GM12878 (cell line): Measurements from ENCODE around the gene ESPL1. TPM values are rescaled to one million over a fixed set of nuclear protein-coding genes. Genes with fewer than 3 reads are reported as not detected.
A peak's percentile ranks its signal among the peaks of the same experiment; 100 is the strongest.

ENCODE experiments used
- ATF7 ChIP-seq: fragments of 450-650 bp; IDR thresholded peaks from 2 replicates; pipeline ENCODE4 v1.6.1; 2016; ENCODE audit warnings: low read depth, mild to moderate bottlenecking
- CHD1 ChIP-seq: IDR thresholded peaks from 2 replicates; pipeline ENCODE4 v1.6.1; 2012; ENCODE audit warnings: low read depth, low read length, improper control_type of control experiment
- E2F4 ChIP-seq: IDR thresholded peaks from 2 replicates; pipeline ENCODE4 v1.6.1; 2012; ENCODE audit warnings: low read depth, low read length, improper control_type of control experiment
- ETV6 ChIP-seq, 2 experiments: fragments of 450-650 bp in 1 of 2; IDR thresholded peaks in 1 of 2; conservative IDR thresholded peaks in 1 of 2; 2 replicates each; pipeline ENCODE4 v1.6.1; 2014; ENCODE audit warnings: antibody characterized with exemption in 1 of 2, borderline replicate concordance in 1 of 2, low read depth in 1 of 2, mild to moderate bottlenecking in 1 of 2, moderate library complexity in 1 of 2
- FOXM1 ChIP-seq: IDR thresholded peaks from 2 replicates; pipeline ENCODE4 v1.6.1; 2012; ENCODE audit warnings: low read depth, mild to moderate bottlenecking, inconsistent platforms, low read length, moderate library complexity
- POLR2AphosphoS5 ChIP-seq: IDR thresholded peaks from 2 replicates; pipeline ENCODE4 v1.6.1; 2011; ENCODE audit warnings: mild to moderate bottlenecking, low read length, inconsistent platforms
- RELB ChIP-seq: fragments of 450-650 bp; IDR thresholded peaks from 2 replicates; pipeline ENCODE4 v1.6.1; 2017; ENCODE audit warnings: low read depth, mild to moderate bottlenecking, moderate library complexity
- SRF ChIP-seq, 2 experiments: IDR thresholded peaks; 2 replicates each; pipeline ENCODE4 v1.6.1; 2011; ENCODE audit warnings: low read depth in 2 of 2, low read length in 2 of 2, mild to moderate bottlenecking in 1 of 2, moderate library complexity in 1 of 2
- TARDBP ChIP-seq: IDR thresholded peaks from 2 replicates; pipeline ENCODE4 v1.6.1; 2016; ENCODE audit warnings: borderline replicate concordance
- USF1 ChIP-seq: IDR thresholded peaks from 2 replicates; pipeline ENCODE4 v1.6.1; 2011; ENCODE audit warnings: borderline replicate concordance, low read depth, mild to moderate bottlenecking, moderate library complexity, mixed read lengths, low read length; ENCODE audit not compliant: insufficient read depth; ENCODE audit errors: extremely low read length
- ZNF207 ChIP-seq: fragments of 450-650 bp; IDR thresholded peaks from 2 replicates; pipeline ENCODE4 v1.6.1; 2014; ENCODE audit warnings: antibody characterized with exemption, mild to moderate bottlenecking, borderline replicate concordance
- ZNF622 ChIP-seq: fragments of 450-650 bp; IDR thresholded peaks from 2 replicates; pipeline ENCODE4 v1.6.1; 2017; ENCODE audit warnings: mild to moderate bottlenecking, inconsistent platforms
- polyA plus RNA-seq, 11 experiments: library from polyadenylated mRNA; depleted of rRNA in 4 of 11; unstranded in 6 of 11; stranded (reverse) in 5 of 11; fragments of >200 nt; fragmentation: Nextera tagmentation in 4 of 11; fragmentation: Illumina TruSeq in 1 of 11; extraction: Ambion mirVana in 4 of 11; extraction: Trizol in 1 of 11; gene quantifications; 1 replicate in 1 of 11; 2 replicates in 10 of 11; pipeline versions ENCODE4 v1.2.1 to v1.2.3, GENCODE V29; 2011 to 2016; ENCODE audit warnings: inconsistent platforms in 2 of 11, missing spikeins in 2 of 11, low read depth in 1 of 11
- total RNA-seq, 4 experiments: library from RNA; depleted of rRNA in 3 of 4; stranded (reverse); fragments of >200 nt in 3 of 4; fragmentation: Illumina TruSeq in 1 of 4; extraction: Trizol in 1 of 4; gene quantifications; 2 replicates each; pipeline versions ENCODE4 v1.2.1 to v1.2.3, GENCODE V29; 2013 to 2021
- TF ChIP-seq, protein P1 (sequence below): IDR thresholded peaks from 2 replicates; pipeline ENCODE4 v1.6.1; 2012; ENCODE audit warnings: mild to moderate bottlenecking, low read depth, low read length
- TF ChIP-seq, protein P2 (sequence below): fragments of 450-650 bp; IDR thresholded peaks from 2 replicates; pipeline ENCODE4 v1.6.1; 2018; ENCODE audit warnings: mild to moderate bottlenecking, low read depth, moderate library complexity; ENCODE audit not compliant: partially characterized antibody

Gene ESPL1
- total and polyA plus RNA-seq, 10 of the 15 experiments (the other 5 are each of a cell fraction or from before 2014, with no cell fraction given), result 2.1 to 61.9 (median 21.2) TPM

DNA sequence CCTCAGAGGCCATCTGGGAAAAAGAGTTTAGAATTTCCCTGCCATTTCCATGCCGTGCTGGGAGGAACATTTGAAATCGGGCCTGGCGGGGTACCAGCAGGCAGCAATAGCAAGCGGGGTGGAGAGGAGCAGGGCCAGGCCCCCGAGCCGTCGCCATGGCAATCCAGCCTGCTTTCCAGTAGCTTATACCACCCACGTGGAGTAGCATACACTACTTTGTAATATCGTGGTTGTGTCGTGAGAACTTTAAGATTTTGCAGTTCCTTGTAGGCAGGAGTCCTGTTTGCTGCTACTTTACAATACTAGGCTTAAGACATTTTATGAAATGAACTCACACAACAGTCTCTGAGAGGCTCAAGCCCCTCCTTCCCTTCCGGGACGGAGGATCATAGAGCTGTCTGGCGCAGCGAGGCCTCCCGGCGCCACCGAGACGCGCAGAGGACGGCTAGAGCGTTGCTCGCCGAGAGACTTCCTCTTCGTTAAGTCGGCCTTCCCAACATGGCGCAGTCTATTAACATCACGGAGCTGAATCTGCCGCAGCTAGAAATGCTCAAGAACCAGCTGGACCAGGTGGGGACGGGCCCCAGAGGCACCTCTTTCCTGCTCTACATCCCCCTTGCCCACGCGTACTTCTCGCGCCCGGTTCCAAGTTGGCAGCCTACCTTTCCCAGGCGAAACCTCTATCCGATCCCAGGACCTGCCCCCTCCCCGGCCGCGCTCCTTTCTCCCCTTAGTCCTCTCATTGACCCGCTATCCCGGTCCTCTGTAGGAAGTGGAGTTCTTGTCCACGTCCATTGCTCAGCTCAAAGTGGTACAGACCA, 27.2 kb downstream of the ESPL1 start, which contains the start of gene PFDN5 (continued):
- TF ChIP-seq TARDBP (no peak), ATF7 (0 out of 2 replicates have a peak, but pooled peaks have one; percentile 35), ZNF207 (peak; percentile 49; the same call in 1 of the 2 replicates), ZNF622 (no peak), POLR2AphosphoS5 (peak; percentile 95), RELB (peak; percentile 85), CHD1 (no peak), USF1 (no peak), ETV6 (conservative IDR thresholded peaks at IDR 0.05 in 1 of 2, IDR thresholded peaks at IDR 0.05 in 1 of 2; ENCODE audit: borderline replicate concordance in 1 of 2, low read depth in 1 of 2) (no peak), FOXM1 (no peak), SRF (IDR thresholded peaks at IDR 0.05; ENCODE audit: low read depth in 2 of 2, low read length in 2 of 2) (no peak), E2F4 (no peak)
- TF ChIP-seq, protein P1, sequence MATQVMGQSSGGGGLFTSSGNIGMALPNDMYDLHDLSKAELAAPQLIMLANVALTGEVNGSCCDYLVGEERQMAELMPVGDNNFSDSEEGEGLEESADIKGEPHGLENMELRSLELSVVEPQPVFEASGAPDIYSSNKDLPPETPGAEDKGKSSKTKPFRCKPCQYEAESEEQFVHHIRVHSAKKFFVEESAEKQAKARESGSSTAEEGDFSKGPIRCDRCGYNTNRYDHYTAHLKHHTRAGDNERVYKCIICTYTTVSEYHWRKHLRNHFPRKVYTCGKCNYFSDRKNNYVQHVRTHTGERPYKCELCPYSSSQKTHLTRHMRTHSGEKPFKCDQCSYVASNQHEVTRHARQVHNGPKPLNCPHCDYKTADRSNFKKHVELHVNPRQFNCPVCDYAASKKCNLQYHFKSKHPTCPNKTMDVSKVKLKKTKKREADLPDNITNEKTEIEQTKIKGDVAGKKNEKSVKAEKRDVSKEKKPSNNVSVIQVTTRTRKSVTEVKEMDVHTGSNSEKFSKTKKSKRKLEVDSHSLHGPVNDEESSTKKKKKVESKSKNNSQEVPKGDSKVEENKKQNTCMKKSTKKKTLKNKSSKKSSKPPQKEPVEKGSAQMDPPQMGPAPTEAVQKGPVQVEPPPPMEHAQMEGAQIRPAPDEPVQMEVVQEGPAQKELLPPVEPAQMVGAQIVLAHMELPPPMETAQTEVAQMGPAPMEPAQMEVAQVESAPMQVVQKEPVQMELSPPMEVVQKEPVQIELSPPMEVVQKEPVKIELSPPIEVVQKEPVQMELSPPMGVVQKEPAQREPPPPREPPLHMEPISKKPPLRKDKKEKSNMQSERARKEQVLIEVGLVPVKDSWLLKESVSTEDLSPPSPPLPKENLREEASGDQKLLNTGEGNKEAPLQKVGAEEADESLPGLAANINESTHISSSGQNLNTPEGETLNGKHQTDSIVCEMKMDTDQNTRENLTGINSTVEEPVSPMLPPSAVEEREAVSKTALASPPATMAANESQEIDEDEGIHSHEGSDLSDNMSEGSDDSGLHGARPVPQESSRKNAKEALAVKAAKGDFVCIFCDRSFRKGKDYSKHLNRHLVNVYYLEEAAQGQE, result no peak
- TF ChIP-seq, protein P2, sequence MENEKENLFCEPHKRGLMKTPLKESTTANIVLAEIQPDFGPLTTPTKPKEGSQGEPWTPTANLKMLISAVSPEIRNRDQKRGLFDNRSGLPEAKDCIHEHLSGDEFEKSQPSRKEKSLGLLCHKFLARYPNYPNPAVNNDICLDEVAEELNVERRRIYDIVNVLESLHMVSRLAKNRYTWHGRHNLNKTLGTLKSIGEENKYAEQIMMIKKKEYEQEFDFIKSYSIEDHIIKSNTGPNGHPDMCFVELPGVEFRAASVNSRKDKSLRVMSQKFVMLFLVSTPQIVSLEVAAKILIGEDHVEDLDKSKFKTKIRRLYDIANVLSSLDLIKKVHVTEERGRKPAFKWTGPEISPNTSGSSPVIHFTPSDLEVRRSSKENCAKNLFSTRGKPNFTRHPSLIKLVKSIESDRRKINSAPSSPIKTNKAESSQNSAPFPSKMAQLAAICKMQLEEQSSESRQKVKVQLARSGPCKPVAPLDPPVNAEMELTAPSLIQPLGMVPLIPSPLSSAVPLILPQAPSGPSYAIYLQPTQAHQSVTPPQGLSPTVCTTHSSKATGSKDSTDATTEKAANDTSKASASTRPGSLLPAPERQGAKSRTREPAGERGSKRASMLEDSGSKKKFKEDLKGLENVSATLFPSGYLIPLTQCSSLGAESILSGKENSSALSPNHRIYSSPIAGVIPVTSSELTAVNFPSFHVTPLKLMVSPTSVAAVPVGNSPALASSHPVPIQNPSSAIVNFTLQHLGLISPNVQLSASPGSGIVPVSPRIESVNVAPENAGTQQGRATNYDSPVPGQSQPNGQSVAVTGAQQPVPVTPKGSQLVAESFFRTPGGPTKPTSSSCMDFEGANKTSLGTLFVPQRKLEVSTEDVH, result no peak
